ENCODE measurements around the gene AMMECR1.

DNA sequence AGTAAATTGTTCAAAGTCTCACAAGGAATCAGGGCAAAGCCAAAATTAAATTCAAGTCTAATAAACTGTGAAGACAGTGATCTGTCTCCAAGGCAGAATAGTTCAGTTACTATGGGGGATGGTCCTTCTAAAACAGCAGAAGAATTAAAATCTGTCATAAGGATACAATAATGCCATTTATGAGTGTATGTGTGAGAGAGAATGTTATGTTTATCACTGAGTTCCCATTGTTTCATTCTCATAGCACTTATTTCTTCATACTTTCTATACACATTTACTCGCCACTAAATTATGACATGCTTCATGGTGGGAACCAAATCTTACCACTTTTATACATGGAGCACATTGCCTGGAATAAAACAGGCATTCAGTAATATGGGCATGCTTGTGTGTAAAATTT is 102.5 kb downstream of the AMMECR1 start:
- TF ChIP-seq, protein P1, sequence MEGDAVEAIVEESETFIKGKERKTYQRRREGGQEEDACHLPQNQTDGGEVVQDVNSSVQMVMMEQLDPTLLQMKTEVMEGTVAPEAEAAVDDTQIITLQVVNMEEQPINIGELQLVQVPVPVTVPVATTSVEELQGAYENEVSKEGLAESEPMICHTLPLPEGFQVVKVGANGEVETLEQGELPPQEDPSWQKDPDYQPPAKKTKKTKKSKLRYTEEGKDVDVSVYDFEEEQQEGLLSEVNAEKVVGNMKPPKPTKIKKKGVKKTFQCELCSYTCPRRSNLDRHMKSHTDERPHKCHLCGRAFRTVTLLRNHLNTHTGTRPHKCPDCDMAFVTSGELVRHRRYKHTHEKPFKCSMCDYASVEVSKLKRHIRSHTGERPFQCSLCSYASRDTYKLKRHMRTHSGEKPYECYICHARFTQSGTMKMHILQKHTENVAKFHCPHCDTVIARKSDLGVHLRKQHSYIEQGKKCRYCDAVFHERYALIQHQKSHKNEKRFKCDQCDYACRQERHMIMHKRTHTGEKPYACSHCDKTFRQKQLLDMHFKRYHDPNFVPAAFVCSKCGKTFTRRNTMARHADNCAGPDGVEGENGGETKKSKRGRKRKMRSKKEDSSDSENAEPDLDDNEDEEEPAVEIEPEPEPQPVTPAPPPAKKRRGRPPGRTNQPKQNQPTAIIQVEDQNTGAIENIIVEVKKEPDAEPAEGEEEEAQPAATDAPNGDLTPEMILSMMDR (IDR thresholded peaks at IDR 0.05; ENCODE audit: poor library complexity, severe bottlenecking), result no peak
- TF ChIP-seq EZH2 (IDR thresholded peaks at IDR 0.05; ENCODE audit: borderline replicate concordance, insufficient read depth, low read length, poor library complexity, severe bottlenecking) (no peak), POLR2AphosphoS5 (IDR thresholded peaks at IDR 0.05) (no peak), EP300 (conservative IDR thresholded peaks at IDR 0.05; ENCODE audit: poor library complexity, severe bottlenecking) (no peak), MXI1 (conservative IDR thresholded peaks at IDR 0.05; ENCODE audit: poor library complexity, severe bottlenecking) (no peak), RAD21 (conservative IDR thresholded peaks at IDR 0.05) (no peak), TAF1 (IDR thresholded peaks at IDR 0.05; ENCODE audit: low read depth) (no peak), SMC3 (conservative IDR thresholded peaks at IDR 0.05; ENCODE audit: poor library complexity) (no peak)
- TF ChIP-seq, protein P2, sequence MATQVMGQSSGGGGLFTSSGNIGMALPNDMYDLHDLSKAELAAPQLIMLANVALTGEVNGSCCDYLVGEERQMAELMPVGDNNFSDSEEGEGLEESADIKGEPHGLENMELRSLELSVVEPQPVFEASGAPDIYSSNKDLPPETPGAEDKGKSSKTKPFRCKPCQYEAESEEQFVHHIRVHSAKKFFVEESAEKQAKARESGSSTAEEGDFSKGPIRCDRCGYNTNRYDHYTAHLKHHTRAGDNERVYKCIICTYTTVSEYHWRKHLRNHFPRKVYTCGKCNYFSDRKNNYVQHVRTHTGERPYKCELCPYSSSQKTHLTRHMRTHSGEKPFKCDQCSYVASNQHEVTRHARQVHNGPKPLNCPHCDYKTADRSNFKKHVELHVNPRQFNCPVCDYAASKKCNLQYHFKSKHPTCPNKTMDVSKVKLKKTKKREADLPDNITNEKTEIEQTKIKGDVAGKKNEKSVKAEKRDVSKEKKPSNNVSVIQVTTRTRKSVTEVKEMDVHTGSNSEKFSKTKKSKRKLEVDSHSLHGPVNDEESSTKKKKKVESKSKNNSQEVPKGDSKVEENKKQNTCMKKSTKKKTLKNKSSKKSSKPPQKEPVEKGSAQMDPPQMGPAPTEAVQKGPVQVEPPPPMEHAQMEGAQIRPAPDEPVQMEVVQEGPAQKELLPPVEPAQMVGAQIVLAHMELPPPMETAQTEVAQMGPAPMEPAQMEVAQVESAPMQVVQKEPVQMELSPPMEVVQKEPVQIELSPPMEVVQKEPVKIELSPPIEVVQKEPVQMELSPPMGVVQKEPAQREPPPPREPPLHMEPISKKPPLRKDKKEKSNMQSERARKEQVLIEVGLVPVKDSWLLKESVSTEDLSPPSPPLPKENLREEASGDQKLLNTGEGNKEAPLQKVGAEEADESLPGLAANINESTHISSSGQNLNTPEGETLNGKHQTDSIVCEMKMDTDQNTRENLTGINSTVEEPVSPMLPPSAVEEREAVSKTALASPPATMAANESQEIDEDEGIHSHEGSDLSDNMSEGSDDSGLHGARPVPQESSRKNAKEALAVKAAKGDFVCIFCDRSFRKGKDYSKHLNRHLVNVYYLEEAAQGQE (IDR thresholded peaks at IDR 0.05; ENCODE audit: borderline replicate concordance), result no peak

Measured in neural cell (in vitro differentiated cells).